Measurements from ENCODE around the gene VTI1A. TPM values are rescaled to one million over a fixed set of nuclear protein-coding genes. Genes with fewer than 3 reads are reported as not detected.

Gene VTI1A
- total and polyA plus RNA-seq, 4 donors, result 5.5 to 26.9 (median 13.1) TPM

- H3K27ac ChIP-seq (ENCODE audit: low read depth in 1 of 2, low read length in 2 of 2), result no peak overlapping the region
- no peaks in the 10 kb centered on the region for H3K9me3 ChIP-seq (ENCODE audit: control insufficient read depth in 4 of 4, low read length in 3 of 4)
- H3K9ac ChIP-seq (ENCODE audit: low read depth in 1 of 2, low read length in 2 of 2), result no peak overlapping the region
- no peak for TF ChIP-seq FOXA1 (IDR thresholded peaks at IDR 0.05)
- TF ChIP-seq CTCF (IDR thresholded peaks at IDR 0.05; ENCODE audit: low read depth, low read length, missing input control), result no peak
- TF ChIP-seq SP1 (IDR thresholded peaks at IDR 0.05), result no peak
- no peak for TF ChIP-seq YY1 (IDR thresholded peaks at IDR 0.05)
- TF ChIP-seq JUND (IDR thresholded peaks at IDR 0.05), result no peak
- no peak for TF ChIP-seq TAF1 (conservative IDR thresholded peaks at IDR 0.05)
- no peak for TF ChIP-seq ZBTB33 (IDR thresholded peaks at IDR 0.05)
- TF ChIP-seq HNF4A (conservative IDR thresholded peaks at IDR 0.05), result no peak
- TF ChIP-seq ATF3 (IDR thresholded peaks at IDR 0.05), result no peak
- TF ChIP-seq RXRA (IDR thresholded peaks at IDR 0.05), result no peak
- no peak for TF ChIP-seq FOXA2 (IDR thresholded peaks at IDR 0.05)
- TF ChIP-seq HNF4G (IDR thresholded peaks at IDR 0.05), result no peak
- TF ChIP-seq REST (IDR thresholded peaks at IDR 0.05), result no peak
- TF ChIP-seq NR2F2 (IDR thresholded peaks at IDR 0.05), result no peak
- TF ChIP-seq RAD21 (IDR thresholded peaks at IDR 0.05), result no peak
- no peak for TF ChIP-seq EGR1 (IDR thresholded peaks at IDR 0.05; ENCODE audit: low read depth in 2 of 2)
- no peak for TF ChIP-seq MAX (IDR thresholded peaks at IDR 0.05)
- no peak for TF ChIP-seq GABPA (IDR thresholded peaks at IDR 0.05 in 1 of 2, conservative IDR thresholded peaks at IDR 0.05 in 1 of 2)
- no peak for DNase-seq (ENCODE audit: low spot score)
- H3K27me3 ChIP-seq (ENCODE audit: control insufficient read depth in 4 of 4, insufficient read depth in 4 of 4, low read length in 3 of 4), result no peaks in the 10 kb centered on the region
- peaks cover 0 to 2% (median 0%) of the 10 kb centered on the region in 4 donors for H3K4me1 ChIP-seq (ENCODE audit: control insufficient read depth in 4 of 4, insufficient read depth in 4 of 4, low read length in 3 of 4)
- WGBS, result 100% methylated on average over 2 of the region's 2 CpGs
- no peaks in the 10 kb centered on the region for H3K36me3 ChIP-seq (ENCODE audit: control insufficient read depth in 4 of 4, insufficient read depth in 3 of 4, low read depth in 1 of 4, low read length in 3 of 4)
- H3K4me3 ChIP-seq (ENCODE audit: low read depth in 1 of 3, low read length in 3 of 3), result no peak overlapping the region
These were observed 133.3 kb downstream of the VTI1A start for GRCh38 chr10:112580267-112580666.

Measured in liver (tissue), 9 donors.